Ascending aorta (tissue), 2 donors: ENCODE results near the gene PRR14. TPM values are rescaled to one million over a fixed set of nuclear protein-coding genes. Genes with fewer than 3 reads are reported as not detected.
"Not testable (repeated sequence)": the region's sequence is repeated elsewhere in the genome, so short reads cannot be mapped to it uniquely, and the experiment has no call there.

Experiments
- DNase-seq, 2 donors: peaks; one replicate each; pipeline ENCODE4 v3.0.0-alpha.2; 2019; ENCODE audit warnings: low spot score in 2 of 2
- H3K27ac ChIP-seq, 2 donors: fragments of 200-600 bp; sonication (generic); one replicate each; pipeline ENCODE4 v1.5.1; 2016 to 2017; ENCODE audit warnings: mild to moderate bottlenecking in 1 of 2
- H3K27me3 ChIP-seq: fragments of 200-600 bp; sonication (generic); one replicate; pipeline ENCODE4 v1.5.1; 2017
- H3K36me3 ChIP-seq, 2 donors: fragments of 200-600 bp; sonication (generic); one replicate each; pipeline ENCODE4 v1.5.1; 2016
- H3K4me1 ChIP-seq, 2 donors: fragments of 200-600 bp; sonication (generic); one replicate each; pipeline ENCODE4 v1.5.1; 2016 to 2017; ENCODE audit warnings: mild to moderate bottlenecking in 1 of 2
- H3K4me3 ChIP-seq, 2 donors: fragments of 200-600 bp; sonication (generic); one replicate each; pipeline ENCODE4 v1.5.1; 2016 to 2017; ENCODE audit warnings: mild to moderate bottlenecking in 1 of 2
- H3K9me3 ChIP-seq, 2 donors: fragments of 200-600 bp; sonication (generic); one replicate each; pipeline ENCODE4 v1.5.1; 2016
- intact Hi-C: fragments of 100-400 bp; cut with DNase I; formaldehyde crosslinking; loops from one replicate; pipeline ENCODE4 v1.15.1; 2023
- total RNA-seq: library from RNA; depleted of rRNA; stranded (reverse); fragments of >200 nt; gene quantifications from one replicate; pipeline ENCODE4 v1.1.0, GENCODE V29; 2016
- TF ChIP-seq, protein P1 (sequence below), 3 experiments: fragments of 200-600 bp in 2 of 3; fragments of 450-650 bp in 1 of 3; sonication (generic) in 2 of 3; IDR thresholded peaks; one replicate each; pipeline ENCODE4 v1.5.1; 2016 to 2019; ENCODE audit warnings: antibody characterized with exemption in 3 of 3, mild to moderate bottlenecking in 1 of 3, moderate library complexity in 1 of 3

The PRR14 gene
- total RNA-seq, 1 donor from 2014 or later, result 124 TPM

DNA sequence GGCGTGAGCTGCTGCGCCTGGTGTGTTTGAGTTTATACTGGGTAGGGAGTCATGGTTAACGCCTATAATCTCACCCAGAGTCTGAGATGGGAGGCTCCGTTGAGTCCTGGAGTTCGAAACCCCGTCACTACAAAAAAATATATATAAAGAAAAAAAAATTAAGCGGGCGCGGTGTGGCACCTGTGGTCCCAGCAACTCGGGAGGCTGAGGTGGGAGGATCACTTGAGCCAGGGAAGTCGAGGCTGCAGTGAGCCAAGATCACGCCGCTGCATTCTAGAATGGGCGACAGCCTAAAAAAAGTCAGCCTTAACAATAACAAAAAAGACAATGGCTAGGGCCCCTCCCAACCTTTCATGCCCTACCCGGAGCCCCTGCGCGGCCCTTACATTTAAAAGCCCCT is 17.2 kb upstream of the PRR14 start:
- Histone ChIP-seq H3K36me3 (no peaks in the 10 kb centered on the region), H3K27me3 (no peaks in the 10 kb centered on the region), H3K27ac (peak overlapping the region; percentile 68 to 73), H3K4me3 (peak overlapping the region; percentile 64 to 69), H3K4me1 (peaks cover 0 to 10% of the 10 kb centered on the region in 2 donors), H3K9me3 (no peaks in the 10 kb centered on the region)
- intact Hi-C loops, result loop anchor here (5.0 kb wide), 1 partner anchor 101 kb away; the partner anchor contains the start of gene ZNF747
- no peak for DNase-seq
- TF ChIP-seq, protein P1, sequence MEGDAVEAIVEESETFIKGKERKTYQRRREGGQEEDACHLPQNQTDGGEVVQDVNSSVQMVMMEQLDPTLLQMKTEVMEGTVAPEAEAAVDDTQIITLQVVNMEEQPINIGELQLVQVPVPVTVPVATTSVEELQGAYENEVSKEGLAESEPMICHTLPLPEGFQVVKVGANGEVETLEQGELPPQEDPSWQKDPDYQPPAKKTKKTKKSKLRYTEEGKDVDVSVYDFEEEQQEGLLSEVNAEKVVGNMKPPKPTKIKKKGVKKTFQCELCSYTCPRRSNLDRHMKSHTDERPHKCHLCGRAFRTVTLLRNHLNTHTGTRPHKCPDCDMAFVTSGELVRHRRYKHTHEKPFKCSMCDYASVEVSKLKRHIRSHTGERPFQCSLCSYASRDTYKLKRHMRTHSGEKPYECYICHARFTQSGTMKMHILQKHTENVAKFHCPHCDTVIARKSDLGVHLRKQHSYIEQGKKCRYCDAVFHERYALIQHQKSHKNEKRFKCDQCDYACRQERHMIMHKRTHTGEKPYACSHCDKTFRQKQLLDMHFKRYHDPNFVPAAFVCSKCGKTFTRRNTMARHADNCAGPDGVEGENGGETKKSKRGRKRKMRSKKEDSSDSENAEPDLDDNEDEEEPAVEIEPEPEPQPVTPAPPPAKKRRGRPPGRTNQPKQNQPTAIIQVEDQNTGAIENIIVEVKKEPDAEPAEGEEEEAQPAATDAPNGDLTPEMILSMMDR (IDR thresholded peaks at IDR 0.05), result no peak

DNA sequence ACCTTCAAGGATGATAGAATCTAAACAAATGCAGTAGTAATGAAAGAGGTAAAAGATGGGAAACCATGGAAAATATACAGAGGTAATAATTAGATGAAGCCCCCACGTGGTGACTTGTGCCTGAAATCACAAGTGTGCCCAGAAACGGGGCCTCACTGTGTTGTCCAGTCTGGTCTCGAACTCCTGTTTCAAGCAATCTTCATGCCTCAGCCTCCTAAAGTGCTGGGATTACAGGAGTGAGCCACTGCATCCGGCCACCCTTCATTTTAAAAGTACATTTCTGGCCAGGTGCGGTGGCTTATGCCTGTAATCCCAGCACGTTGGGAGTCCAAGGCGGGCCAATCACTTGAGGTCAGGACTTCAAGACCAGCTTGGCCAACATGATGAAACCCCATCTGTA is 14.2 kb upstream of the PRR14 start:
- Histone ChIP-seq H3K27me3 (no peaks in the 10 kb centered on the region), H3K27ac (no peak overlapping the region), H3K4me3 (no peak overlapping the region), H3K4me1 (peaks cover 0 to 9% of the 10 kb centered on the region in 2 donors), H3K36me3 (no peaks in the 10 kb centered on the region), H3K9me3 (no peaks in the 10 kb centered on the region)
- DNase-seq, result no peak
- TF ChIP-seq, protein P1 (IDR thresholded peaks at IDR 0.05), result no peak
- intact Hi-C loops, result no loop called here

DNA sequence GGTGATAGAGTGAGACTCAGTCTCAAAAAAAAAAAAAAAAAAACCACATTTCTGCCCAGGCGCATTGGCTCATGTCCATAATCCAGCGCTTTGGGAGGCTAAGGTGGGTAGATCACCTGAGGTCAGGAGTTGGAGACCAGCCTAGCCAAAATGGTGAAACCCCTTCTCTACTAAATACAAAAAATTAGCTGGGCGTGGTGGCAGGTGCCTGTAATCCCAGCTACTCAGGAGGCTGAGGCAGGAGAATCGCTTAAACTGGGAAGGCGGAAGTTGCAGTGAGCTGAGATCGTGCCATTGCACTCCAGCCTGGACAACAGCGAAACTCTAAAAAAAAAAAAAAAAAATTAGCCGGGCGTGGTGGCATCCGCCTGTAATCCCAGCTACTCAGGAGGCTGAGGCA is 13.6 kb upstream of the PRR14 start:
- H3K4me1 ChIP-seq, DNase-seq, H3K36me3 ChIP-seq, H3K27ac ChIP-seq, H3K27me3 ChIP-seq, intact Hi-C loops, H3K9me3 ChIP-seq, H3K4me3 ChIP-seq: not testable (repeated sequence)

DNA sequence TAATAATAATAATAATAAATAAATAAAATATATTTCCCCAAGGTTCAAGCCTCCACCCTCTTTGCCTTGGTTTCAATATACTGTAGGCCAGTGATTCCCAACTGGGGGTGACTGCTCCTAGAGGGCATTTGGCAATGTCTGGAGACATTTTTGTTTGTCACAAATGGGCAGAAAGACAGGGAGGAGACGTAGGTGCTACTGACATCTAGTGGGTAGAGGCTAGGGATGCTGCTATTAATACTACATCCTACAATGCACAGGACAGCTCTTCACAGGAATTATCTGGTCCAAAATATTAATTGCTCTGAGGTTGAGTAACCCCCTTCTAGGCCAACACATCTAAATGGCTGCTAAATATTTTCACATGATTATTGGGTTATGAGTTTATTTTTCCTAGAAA is 12.8 kb upstream of the PRR14 start:
- Histone ChIP-seq H3K27me3 (no peaks in the 10 kb centered on the region), H3K27ac (no peak overlapping the region), H3K4me3 (no peak overlapping the region), H3K9me3 (no peaks in the 10 kb centered on the region), H3K36me3 (no peaks in the 10 kb centered on the region), H3K4me1 (peaks cover 0 to 9% of the 10 kb centered on the region in 2 donors)
- TF ChIP-seq, protein P1 (IDR thresholded peaks at IDR 0.05), result peak in 1 of 3 experiments; percentile 16
- no peak for DNase-seq
- intact Hi-C loops, result no loop called here

DNA sequence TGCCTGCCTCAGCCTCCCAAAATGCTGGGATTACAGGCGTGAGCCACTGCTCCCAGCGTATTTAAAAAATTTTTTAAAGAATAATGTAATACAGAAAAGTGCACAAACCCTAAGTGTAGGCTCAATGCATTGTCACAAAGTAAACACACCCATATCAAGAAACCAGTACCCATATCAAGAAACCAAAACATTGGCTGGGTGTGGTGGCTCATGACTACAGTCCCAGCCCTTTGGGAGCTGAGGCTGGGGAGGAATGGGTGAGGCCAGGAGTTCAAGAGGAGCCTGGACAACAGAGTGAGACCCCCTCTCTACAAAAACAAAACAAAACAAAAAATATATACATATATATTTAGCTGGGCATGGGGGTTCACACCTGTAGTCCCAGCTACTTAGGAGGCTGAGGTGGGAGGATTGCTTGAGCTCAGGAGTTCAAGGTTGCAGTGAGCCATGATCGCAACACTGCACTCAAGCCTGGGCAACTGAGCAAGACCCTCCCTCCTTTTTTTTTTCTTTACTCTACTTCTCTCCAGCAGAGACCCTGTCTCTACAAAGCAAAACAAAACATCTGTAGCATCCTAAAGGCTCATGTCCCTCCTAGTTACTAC is 9.3 kb upstream of the PRR14 start:
- no peak for DNase-seq
- Histone ChIP-seq H3K9me3 (no peaks in the 10 kb centered on the region), H3K27me3 (no peaks in the 10 kb centered on the region), H3K36me3 (no peaks in the 10 kb centered on the region), H3K27ac (no peak overlapping the region), H3K4me3 (no peak overlapping the region), H3K4me1 (no peaks in the 10 kb centered on the region)
- intact Hi-C loops, result no loop called here
- TF ChIP-seq, protein P1 (IDR thresholded peaks at IDR 0.05), result no peak

DNA sequence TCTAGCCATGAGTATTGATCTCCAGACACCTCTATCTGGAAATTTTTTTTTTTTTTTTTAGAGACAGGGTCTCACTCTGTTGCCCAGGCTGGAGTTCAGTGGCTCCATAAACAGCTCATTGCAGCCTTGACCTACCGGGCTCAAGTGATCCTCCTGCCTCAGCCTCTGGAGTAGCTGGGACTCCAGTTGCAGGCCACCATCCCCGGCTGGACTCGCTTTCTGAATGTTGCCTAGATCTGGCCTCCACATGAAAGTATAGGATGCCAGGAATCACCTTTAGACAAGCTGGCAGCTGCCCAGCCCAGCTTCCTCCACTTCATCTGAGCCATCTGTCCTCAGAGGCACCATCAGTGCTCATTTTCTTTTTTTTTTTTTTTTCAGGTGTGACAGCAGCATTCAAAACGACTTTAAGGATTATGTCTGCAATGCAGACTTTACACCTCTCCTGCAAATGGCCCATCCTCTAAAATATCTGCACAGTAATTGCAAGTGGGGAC is 6.4 kb upstream of the PRR14 start:
- Histone ChIP-seq H3K9me3 (no peaks in the 10 kb centered on the region), H3K27ac (no peak overlapping the region), H3K36me3 (no peaks in the 10 kb centered on the region), H3K4me1 (no peaks in the 10 kb centered on the region), H3K4me3 (no peak overlapping the region), H3K27me3 (no peaks in the 10 kb centered on the region)
- TF ChIP-seq, protein P1 (IDR thresholded peaks at IDR 0.05), result no peak
- DNase-seq, result no peak
- intact Hi-C loops, result no loop called here
